RWPE1 (cell line): ENCODE results near the gene SLC39A6.

ENCODE experiments used
- CTCF ChIA-PET: fragments of 350-600 bp; sonication (Branson Sonifier 250); formaldehyde crosslinking; extraction: SDS; loops from one replicate; lab custom pipeline; 2021; lab: Yijun Ruan, JAX
- POLR2A ChIA-PET: fragments of 400-600 bp; formaldehyde crosslinking; extraction: SDS; loops from one replicate; lab custom pipeline; 2020; ENCODE audit warnings: antibody characterized with exemption; ENCODE audit not compliant: low non-redundant PET; lab: Yijun Ruan, JAX
- DNase-seq: peaks from one replicate; pipeline ENCODE4 v3.0.0; 2012; ENCODE audit warnings: low spot score
- H3K27ac ChIP-seq: fragments of 450-650 bp; 2 replicates; pipeline ENCODE4 v1.5.1; 2017
- TF ChIP-seq, protein P1 (sequence below): fragments of 450-650 bp; conservative IDR thresholded peaks from 2 replicates; pipeline ENCODE4 v1.5.1; 2017; ENCODE audit warnings: low read depth, mild to moderate bottlenecking

SLC39A6 gene

DNA sequence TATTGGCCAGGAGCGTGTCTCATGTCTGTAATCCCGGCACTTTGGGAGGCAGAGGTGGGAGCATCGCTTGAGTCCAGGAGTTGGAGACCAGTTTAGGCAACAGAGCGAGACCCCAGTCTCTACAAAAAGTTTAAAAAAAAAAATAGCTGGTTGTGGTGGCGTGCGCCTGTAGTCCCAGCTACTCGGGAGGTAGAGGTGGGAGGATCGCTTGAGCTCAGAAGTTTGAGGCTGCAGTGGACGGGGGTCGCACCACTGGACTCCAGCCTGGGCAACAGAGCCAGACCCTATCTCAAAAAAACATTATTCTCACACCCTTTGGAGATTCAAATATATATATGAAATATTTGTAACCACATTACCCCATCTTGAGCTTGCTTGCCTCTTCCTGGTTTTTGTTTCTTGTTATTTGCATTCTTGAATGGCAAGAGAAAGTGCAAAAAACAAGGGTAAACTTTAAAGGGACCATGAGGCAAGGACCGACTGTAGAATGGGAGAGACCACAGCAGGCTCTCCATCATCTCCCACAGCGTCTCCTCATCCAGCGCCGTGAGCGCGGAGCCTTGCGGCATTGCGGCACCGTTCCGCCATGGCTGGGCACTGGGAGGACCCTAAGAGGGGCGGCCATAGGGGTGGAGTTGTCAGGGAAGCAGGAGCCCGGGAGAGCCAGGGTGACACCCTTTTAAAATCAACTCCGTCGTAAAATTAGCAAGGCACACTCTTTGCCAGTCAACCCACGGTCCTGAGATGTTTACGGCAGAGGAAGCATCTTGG is 1.9 kb upstream of the SLC39A6 start:
- CTCF ChIA-PET, result no interaction called here
- no peak for DNase-seq
- POLR2A ChIA-PET, result no interaction called here
- H3K27ac ChIP-seq, result no peak overlapping the region
- TF ChIP-seq, protein P1, sequence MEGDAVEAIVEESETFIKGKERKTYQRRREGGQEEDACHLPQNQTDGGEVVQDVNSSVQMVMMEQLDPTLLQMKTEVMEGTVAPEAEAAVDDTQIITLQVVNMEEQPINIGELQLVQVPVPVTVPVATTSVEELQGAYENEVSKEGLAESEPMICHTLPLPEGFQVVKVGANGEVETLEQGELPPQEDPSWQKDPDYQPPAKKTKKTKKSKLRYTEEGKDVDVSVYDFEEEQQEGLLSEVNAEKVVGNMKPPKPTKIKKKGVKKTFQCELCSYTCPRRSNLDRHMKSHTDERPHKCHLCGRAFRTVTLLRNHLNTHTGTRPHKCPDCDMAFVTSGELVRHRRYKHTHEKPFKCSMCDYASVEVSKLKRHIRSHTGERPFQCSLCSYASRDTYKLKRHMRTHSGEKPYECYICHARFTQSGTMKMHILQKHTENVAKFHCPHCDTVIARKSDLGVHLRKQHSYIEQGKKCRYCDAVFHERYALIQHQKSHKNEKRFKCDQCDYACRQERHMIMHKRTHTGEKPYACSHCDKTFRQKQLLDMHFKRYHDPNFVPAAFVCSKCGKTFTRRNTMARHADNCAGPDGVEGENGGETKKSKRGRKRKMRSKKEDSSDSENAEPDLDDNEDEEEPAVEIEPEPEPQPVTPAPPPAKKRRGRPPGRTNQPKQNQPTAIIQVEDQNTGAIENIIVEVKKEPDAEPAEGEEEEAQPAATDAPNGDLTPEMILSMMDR, result no peak

DNA sequence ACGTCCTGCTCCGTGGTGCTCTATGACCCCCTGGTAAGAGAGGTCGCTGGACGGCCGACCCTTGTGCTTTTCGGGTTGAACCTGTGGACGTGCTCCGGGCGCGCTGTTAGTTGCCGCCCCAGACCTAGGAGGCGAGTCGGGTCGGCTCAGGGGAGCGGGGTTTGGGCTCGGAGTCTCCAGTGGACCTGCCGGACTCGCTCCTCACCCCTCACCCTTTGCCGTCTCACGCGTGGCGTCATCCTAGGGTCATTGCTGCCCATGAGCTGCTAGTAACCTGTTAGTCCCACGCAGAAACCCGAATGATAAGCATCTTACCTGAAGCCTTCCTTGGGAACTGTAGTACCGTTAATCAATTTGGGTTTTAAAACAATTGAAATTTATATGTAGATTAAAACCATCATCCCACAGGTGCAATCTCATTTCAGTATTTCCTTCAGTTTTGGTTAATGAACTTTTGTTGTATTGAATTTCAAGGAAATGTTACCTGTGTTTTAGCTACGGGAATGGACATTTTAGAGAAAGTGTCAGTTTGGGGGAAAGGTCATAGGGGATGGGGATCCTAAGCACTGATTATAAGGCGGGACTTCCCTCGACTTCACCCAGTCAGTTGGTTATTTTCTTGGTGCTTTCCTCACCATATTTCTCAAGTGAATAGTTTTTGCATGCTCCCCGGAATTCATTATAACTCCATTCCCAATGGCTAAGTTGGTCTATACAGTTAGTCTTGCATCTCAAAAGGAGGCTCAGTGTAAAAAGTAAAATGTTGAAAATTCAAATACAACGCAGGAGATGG is 1.1 kb upstream of the SLC39A6 start:
- TF ChIP-seq, protein P1, result no peak
- CTCF ChIA-PET, result no interaction called here
- H3K27ac ChIP-seq, result peak overlapping the region; percentile 93
- POLR2A ChIA-PET, result no interaction called here
- DNase-seq, result peak; percentile 2

DNA sequence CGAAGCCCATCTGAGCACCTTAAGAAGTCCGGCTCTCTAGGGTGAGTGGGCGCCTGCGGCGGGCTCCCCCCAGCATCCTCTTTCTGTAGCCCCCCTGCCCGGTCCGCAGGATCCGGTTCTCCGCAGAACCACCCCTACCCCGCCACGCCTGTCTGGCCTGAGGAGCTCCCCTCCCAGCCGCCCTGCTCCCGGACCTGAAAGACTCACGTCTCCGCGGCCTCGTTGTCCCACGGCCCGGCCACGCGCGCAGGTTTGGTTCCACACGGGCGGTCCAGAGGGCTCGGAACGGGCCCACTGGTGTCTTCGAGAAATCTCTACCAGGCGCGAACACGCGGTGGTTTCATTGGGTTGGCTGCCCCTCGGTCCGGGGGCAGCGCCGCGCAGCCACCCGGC is 237 bp downstream of the SLC39A6 start:
- TF ChIP-seq, protein P1, result no peak
- ChIA-PET POLR2A (no interaction called here), CTCF (interaction anchor here (0.7 kb wide), 1 partner anchor 22 kb away, joined by 6 read pairs; no protein-coding TSS in a partner anchor)
- DNase-seq, result peak; percentile 8
- H3K27ac ChIP-seq, result peak overlapping the region; percentile 93

- TF ChIP-seq, protein P1, result no peak
- H3K27ac ChIP-seq, result peak overlapping the region; percentile 93
- ChIA-PET POLR2A (no interaction called here), CTCF (no interaction called here)
- DNase-seq, result peak; percentile 4
These were observed 640 bp downstream of the SLC39A6 start for GRCh38 chr18:36128530-36128870.

DNA sequence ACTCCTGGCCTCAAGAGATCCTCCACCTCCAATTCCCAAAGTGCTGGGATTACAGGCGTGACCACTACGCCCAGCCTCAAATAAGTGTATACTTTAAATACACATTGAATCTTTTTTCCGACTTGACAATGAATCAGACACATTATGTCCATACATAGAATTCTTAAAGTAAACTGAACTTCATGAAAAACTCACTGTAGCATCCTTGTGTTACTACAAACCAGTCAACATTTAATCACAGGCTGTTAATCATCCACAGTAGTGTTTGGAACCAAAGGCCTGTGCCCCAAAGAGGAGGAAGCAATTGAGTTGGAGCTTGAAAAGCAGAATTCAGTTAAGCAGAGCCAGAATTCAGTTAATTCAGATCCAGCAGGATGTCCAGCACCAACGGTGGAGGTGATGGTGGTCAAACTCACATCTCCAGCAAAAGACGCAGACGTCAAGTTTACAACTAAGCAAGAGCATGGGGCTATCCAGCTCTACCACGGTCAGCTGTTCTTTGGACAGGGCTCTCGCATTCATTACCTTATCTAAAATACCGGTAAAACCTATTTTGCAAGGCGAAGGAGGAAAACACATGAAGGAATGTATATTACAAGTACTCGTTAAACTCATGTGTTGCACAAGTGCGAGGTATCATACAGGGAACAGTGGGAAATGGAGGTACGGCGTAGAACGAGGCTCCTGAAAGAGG is 1.2 kb downstream of the SLC39A6 start:
- POLR2A ChIA-PET, result interaction anchor here (0.7 kb wide), 1 partner anchor 276 kb away, joined by 4 read pairs; no protein-coding TSS in a partner anchor
- TF ChIP-seq, protein P1, result no peak
- H3K27ac ChIP-seq, result peak overlapping the region; percentile 93
- CTCF ChIA-PET, result no interaction called here
- DNase-seq, result peak; percentile 0

DNA sequence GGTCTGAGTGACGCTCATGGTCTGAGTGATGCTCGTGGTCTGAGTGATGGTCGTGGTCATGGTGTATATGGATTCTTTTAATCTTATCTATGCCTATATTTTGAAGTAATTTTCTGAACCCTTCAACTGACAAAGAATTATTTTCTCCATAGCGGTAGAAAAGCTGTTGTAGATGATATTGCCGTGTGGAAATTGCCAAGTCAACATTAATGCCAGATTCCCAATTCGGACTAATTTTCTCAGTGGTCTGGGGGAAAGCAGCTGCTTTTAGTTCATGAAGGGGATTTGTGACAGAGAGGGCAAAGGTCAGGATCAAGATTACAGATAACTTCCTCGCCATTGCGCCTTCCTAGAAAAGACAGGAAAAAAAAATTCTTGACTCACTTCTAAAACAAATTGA is 2.5 kb downstream of the SLC39A6 start:
- H3K27ac ChIP-seq, result no peak overlapping the region
- POLR2A ChIA-PET, result no interaction called here
- DNase-seq, result no peak
- TF ChIP-seq, protein P1, result no peak
- CTCF ChIA-PET, result no interaction called here
